Esophagus (tissue), 2 donors: Measurements from ENCODE around the gene SLC47A1. TPM values are rescaled to one million over a fixed set of nuclear protein-coding genes. Genes with fewer than 3 reads are reported as not detected.

Experiments used
- H3K27ac ChIP-seq, 2 donors: one replicate each; pipeline ENCODE4 v1.5.1; 2013; ENCODE audit warnings: low read depth in 2 of 2, mild to moderate bottlenecking in 2 of 2, inconsistent platforms in 1 of 2, low read length in 1 of 2, moderate library complexity in 1 of 2
- H3K27me3 ChIP-seq, 2 donors: one replicate each; pipeline ENCODE4 v1.6.1; 2013; ENCODE audit warnings: low read length in 2 of 2, control low read depth in 1 of 2, mild to moderate bottlenecking in 1 of 2; ENCODE audit not compliant: insufficient read depth in 2 of 2, control insufficient read depth in 1 of 2
- H3K36me3 ChIP-seq, 2 donors: one replicate each; pipeline ENCODE4 v1.6.1; 2013; ENCODE audit warnings: low read length in 1 of 2; ENCODE audit not compliant: control insufficient read depth in 2 of 2, insufficient read depth in 2 of 2
- H3K4me1 ChIP-seq, 2 donors: one replicate each; pipeline ENCODE4 v1.6.1; 2013; ENCODE audit warnings: low read length in 1 of 2; ENCODE audit not compliant: control insufficient read depth in 2 of 2, insufficient read depth in 2 of 2
- H3K4me3 ChIP-seq, 2 donors: one replicate each; pipeline ENCODE4 v1.5.1; 2013; ENCODE audit warnings: low read length in 2 of 2, mild to moderate bottlenecking in 2 of 2, low read depth in 1 of 2, moderate library complexity in 1 of 2
- H3K9me3 ChIP-seq, 2 donors: one replicate each; pipeline ENCODE4 v1.6.1; 2013; ENCODE audit warnings: mild to moderate bottlenecking in 2 of 2, low read depth in 1 of 2, low read length in 1 of 2, moderate library complexity in 1 of 2; ENCODE audit not compliant: control insufficient read depth in 2 of 2, insufficient read depth in 1 of 2
- WGBS, 2 donors: extraction: QIAGEN DNeasy Blood & Tissue Kit; methylation state at CpG; one replicate each; pipeline ENCODE4 v1.1.7; 2013; 5-methylcytosine and 5-hydroxymethylcytosine counted together
- polyA plus RNA-seq, 2 donors: library from polyadenylated mRNA; stranded (reverse); fragments of 200-250 nt; gene quantifications; one replicate each; pipeline ENCODE4 v1.2.3, GENCODE V29; 2013
- donor health status: healthy with polysubstance abuse.
- donor health status: Bipolar disorder and iron deficiency.

The SLC47A1 gene
- polyA plus RNA-seq, 2 donors: 1.1 to 1.4 TPM

DNA sequence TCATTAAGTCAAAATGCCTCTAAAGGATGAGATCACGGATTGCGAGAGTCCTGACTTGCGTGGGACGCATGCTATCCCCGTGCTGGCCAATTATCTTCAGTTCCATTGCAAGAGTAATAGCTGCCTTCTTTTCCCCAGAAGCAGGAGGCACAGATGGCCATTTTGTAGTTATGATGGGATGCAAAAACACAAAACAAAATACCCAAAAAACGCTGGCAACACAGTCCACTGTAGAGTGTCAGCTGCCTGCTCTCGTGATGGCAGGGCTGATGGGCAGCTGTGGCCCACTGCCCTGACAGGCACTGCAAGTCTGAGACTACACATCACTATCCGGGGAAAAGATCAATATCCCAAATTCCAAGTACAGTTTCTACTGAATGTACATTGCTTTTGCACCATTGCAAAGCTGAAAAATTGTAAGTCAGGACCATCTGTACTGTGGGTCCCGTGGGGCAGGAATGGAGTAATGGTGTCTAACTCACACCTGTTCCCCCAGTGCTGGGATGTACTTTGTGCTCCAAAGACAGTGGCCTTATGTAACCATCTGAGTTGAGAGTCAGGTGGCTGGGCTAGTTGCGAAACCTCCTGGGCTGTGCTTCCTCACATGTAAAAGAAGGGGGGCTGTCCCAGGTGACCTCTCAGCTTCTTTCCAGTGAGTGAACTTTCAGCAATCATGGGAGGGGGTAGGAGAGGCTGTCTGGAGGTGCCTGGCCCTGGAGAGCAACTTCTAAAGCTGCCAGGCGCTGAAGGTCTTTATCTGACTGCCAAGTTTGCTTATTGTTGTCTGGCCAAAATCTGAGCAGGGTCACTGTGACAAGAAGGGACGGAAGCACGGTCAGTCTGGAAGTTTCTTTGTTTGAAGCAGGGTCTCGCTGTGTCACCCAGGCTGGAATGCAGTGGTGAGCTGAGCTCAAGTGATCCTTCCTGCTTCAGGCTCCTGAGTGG lies 4.7 kb downstream of the SLC47A1 start:
- no peaks in the 10 kb centered on the region for H3K27me3 ChIP-seq
- H3K4me1 ChIP-seq: peaks cover 0 to 10% of the 10 kb centered on the region in 2 donors
- H3K9me3 ChIP-seq: no peaks in the 10 kb centered on the region
- WGBS, 2 donors: 76 to 89% methylated on average over 14 of the region's 14 CpGs
- no peaks in the 10 kb centered on the region for H3K36me3 ChIP-seq
- H3K27ac ChIP-seq: no peak overlapping the region
- no peak overlapping the region for H3K4me3 ChIP-seq

DNA sequence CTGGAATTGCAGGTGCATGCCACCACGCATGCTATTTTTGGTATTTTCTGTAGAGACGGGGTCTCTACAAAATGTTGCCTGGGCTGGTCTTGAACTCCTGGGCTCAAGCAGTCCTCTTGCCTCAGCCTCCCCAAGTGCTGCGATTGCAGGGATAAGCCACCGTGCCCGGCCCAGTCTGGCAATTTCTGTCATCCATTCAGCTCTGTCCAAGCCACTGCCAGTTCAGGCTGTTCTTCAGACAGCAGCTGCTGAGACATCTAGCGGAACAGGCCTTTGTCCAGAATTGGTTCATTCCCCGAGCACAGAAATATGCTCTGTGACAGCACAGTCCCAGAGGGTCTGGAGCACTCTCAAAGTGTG lies 5.4 kb downstream of the SLC47A1 start:
- no peaks in the 10 kb centered on the region for H3K27me3 ChIP-seq
- H3K36me3 ChIP-seq: no peaks in the 10 kb centered on the region
- H3K27ac ChIP-seq: no peak overlapping the region
- WGBS, 2 donors: 92% methylated on average over 7 of the region's 7 CpGs
- no peaks in the 10 kb centered on the region for H3K9me3 ChIP-seq
- H3K4me1 ChIP-seq: peaks cover 0 to 4% of the 10 kb centered on the region in 2 donors
- H3K4me3 ChIP-seq: no peak overlapping the region

DNA sequence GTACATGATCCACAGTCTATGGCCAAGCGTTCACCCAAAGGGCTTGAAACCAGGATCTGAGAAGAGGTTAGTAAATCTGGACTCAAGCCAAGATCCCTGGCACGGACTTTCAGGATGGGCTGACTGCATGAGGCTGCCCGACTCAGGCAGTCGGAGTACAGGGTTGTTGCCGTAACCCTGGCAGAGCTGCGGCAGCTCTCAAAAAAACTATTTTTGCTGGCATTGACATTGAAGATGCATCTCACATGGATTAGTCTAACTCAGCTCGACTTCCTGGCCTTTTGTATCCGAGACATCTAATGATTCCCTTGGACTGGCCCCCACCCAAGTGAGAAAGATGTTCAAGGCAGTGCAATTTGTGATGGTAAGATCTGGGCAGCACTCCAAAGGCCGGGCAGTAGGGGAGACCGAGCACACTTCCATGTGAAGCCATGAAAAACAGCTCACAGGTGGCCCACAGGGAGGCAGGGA lies 6.2 kb downstream of the SLC47A1 start:
- WGBS, 2 donors: 79 to 81% methylated on average over 10 of the region's 10 CpGs
- H3K4me3 ChIP-seq: no peak overlapping the region
- H3K27ac ChIP-seq: no peak overlapping the region
- H3K9me3 ChIP-seq: no peaks in the 10 kb centered on the region
- no peaks in the 10 kb centered on the region for H3K27me3 ChIP-seq
- no peaks in the 10 kb centered on the region for H3K36me3 ChIP-seq
- no peaks in the 10 kb centered on the region for H3K4me1 ChIP-seq

DNA sequence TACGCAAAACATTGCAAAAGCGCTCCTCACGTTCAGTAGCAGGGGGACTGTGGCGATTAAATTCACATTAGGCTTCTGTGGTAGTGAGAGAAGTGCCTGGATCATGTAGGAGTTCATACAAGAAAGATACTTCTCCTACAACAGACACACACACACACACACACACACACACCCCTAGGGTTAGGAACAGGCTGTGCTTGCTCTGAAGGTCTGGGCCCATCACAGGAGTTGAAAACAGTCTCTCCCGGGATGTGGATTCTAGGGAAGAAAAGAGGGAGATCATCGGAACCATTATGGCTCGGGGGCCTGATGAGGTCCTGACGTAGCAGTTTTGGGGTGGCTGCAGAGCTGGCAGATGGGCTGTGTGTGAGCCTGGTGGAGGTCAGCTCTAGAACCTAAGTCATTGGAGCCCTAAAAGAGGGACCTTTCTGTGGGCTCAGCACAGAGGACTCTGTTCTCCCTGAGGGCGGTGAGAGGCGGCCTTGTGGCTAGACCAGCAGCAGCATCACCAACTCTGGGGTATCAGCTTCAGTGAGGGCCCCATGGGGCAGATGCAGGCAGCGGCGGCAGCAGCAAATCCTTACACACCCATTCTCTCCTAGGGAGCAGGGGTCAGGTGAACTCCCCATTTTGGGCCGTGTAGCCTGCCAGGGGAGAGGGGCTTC lies 7.2 kb downstream of the SLC47A1 start:
- H3K36me3 ChIP-seq: no peaks in the 10 kb centered on the region
- no peaks in the 10 kb centered on the region for H3K9me3 ChIP-seq
- no peak overlapping the region for H3K27ac ChIP-seq
- H3K4me1 ChIP-seq: no peaks in the 10 kb centered on the region
- H3K4me3 ChIP-seq: no peak overlapping the region
- WGBS, 2 donors: 92 to 94% methylated on average over 13 of the region's 13 CpGs
- no peaks in the 10 kb centered on the region for H3K27me3 ChIP-seq

DNA sequence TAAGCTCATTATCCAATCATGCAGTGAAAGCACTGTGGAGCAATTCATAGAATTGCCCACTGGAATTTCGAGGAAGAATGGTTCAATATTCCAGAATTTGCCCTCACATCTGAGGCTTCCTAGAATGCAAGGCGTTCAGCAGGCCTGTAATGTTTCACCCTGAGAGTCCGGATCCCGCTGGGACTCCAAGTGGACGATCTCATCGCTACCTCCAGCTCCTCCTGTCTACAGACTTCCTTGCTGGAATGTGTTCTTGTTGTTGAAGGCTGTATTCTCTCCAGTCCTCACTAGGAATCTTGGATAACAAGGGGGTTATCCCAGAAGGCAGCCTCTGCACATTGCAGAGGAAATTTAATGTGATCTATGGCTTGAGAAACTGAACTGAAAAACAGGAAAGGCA lies 7.8 kb downstream of the SLC47A1 start:
- Histone ChIP-seq H3K9me3 (no peaks in the 10 kb centered on the region), H3K36me3 (no peaks in the 10 kb centered on the region), H3K4me3 (no peak overlapping the region), H3K27ac (no peak overlapping the region), H3K27me3 (no peaks in the 10 kb centered on the region), H3K4me1 (no peaks in the 10 kb centered on the region)
- WGBS, 2 donors: 87 to 88% methylated on average over 6 of the region's 6 CpGs

DNA sequence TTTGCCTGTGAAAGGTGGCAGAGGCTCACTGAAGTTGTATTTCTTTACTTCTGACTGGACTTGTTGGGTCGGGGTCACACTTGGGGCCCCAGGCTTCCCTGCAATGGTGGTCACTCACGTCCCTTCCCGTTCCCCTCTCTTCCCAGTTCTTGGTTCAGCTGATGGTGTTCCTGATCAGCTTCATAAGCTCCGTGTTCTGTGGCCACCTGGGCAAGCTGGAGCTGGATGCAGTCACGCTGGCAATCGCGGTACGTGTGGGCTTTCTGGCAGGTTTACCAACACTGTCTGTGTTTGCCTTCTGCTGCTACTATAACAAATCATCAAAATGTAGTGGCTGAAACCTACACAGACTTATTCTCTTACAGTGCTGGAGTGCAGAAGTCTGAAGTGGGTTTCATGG lies 8.6 kb downstream of the SLC47A1 start:
- no peak overlapping the region for H3K27ac ChIP-seq
- H3K27me3 ChIP-seq: no peaks in the 10 kb centered on the region
- H3K4me1 ChIP-seq: no peaks in the 10 kb centered on the region
- no peaks in the 10 kb centered on the region for H3K36me3 ChIP-seq
- 89 to 92% methylated on average over 8 of the region's 8 CpGs for WGBS, 2 donors
- no peaks in the 10 kb centered on the region for H3K9me3 ChIP-seq
- no peak overlapping the region for H3K4me3 ChIP-seq

DNA sequence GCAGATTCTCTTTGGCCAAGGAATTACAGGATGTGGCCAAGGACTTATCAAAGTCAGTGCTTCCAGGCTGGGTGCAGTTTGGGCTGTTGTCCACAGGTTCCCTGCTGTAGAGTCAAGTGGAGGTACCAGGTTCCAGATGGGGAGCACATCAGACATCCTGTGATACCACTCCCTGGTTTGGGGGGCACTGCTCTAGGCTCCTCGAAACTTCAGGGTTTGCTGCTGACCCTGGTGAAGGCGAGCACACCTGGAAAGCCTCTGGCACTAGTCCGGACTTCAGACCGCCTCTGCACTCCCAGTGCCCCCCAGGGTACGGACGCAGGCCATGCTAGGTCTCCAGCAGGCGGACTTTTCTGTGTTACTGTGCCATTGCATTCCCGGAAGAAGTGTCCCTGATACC lies 10.7 kb downstream of the SLC47A1 start:
- Histone ChIP-seq H3K9me3 (no peaks in the 10 kb centered on the region), H3K27me3 (no peaks in the 10 kb centered on the region), H3K4me1 (no peaks in the 10 kb centered on the region), H3K4me3 (no peak overlapping the region), H3K36me3 (no peaks in the 10 kb centered on the region), H3K27ac (no peak overlapping the region)
- 71 to 73% methylated on average over 8 of the region's 8 CpGs for WGBS, 2 donors

DNA sequence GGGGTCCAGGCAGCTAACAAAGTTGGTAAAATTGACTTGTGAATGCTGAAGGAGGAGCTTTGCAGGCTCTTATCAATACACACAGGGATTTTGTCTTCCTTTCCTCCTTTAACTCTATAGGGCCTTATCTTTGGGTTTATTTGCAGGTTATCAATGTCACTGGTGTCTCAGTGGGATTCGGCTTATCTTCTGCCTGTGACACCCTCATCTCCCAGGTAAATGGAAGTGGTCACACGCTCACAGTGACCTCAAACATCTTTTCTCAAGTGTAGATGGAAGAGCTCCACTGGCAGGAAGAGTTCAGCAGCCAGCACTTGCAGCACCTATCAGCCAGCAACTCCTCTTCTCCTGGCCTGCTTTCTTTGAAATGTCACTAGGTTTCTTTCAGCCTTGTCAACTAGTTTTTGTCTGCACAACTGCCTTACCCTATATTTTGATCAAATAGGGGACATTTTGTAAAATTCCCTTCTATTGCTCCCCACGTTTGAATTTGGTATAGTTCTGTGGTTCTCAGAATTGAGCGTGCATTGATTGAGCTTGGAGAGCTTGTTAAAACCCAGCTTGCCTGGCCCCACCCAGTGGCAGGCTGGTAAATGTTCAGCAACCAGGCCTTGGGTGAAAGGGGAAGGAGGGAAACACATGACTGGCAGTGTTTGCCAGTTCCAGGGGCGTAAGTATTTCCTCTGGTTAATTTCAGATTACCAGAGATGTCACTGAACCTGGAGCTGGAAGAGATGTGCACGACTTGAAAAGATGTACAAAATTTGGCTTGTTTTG lies 12.8 kb downstream of the SLC47A1 start:
- H3K27ac ChIP-seq: no peak overlapping the region
- H3K4me3 ChIP-seq: no peak overlapping the region
- H3K27me3 ChIP-seq: no peaks in the 10 kb centered on the region
- H3K9me3 ChIP-seq: no peaks in the 10 kb centered on the region
- no peaks in the 10 kb centered on the region for H3K36me3 ChIP-seq
- no peaks in the 10 kb centered on the region for H3K4me1 ChIP-seq
- 37 to 43% methylated on average over 6 of the region's 6 CpGs for WGBS, 2 donors

DNA sequence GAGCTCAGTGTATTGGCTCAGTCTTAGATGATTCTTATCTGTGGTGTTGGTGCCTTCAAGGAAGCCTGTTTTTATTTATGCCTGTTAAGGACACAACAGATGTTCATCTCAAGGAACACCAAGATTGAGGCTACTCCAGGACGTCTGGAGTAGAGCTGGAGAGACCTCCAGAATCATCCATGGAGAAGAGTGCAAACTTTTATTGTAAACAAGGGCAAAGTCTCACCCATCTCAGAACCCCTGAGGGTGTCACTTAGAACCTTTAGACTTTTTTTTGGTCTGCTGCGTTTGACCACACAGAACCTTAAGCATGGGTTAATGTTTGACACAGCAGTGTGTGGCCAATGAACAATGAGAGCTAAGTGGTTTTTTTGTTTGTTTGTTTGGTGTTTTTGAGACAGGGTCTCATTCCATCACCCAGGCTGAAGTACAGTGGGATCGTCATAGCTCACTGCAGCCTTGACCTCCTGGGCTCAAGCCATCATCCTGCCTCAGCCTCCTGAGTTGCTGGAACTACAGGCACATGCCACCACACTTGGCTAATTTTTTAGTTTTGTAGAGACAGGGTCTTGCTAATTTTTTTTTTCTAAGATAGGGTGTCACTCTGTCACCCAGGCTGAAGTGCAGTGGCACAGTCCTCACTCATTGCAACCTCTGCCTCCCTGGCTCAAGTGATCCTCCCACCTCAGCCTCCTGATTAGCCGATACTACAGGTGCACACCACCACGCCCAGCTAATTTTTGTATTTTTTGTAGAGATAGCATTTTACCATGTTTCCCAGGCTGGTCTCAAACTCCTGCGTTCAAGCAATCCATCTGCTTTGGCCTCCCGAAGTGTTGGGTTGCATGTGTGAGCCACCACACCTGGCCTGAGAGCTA lies 16.3 kb downstream of the SLC47A1 start:
- Histone ChIP-seq H3K27me3 (no peaks in the 10 kb centered on the region), H3K4me1 (no peaks in the 10 kb centered on the region), H3K9me3 (no peaks in the 10 kb centered on the region), H3K36me3 (no peaks in the 10 kb centered on the region), H3K27ac (no peak overlapping the region), H3K4me3 (no peak overlapping the region)
- WGBS, 2 donors: 79 to 89% methylated on average over 7 of the region's 7 CpGs
